ENCODE results near the gene TTYH3. TPM values are rescaled to one million over a fixed set of nuclear protein-coding genes. Genes with fewer than 3 reads are reported as not detected.
"Not testable (repeated sequence)": the region's sequence is repeated elsewhere in the genome, so short reads cannot be mapped to it uniquely, and the experiment has no call there.

TTYH3 gene
- total RNA-seq, 1 donor from 2014 or later = 237 TPM

DNA sequence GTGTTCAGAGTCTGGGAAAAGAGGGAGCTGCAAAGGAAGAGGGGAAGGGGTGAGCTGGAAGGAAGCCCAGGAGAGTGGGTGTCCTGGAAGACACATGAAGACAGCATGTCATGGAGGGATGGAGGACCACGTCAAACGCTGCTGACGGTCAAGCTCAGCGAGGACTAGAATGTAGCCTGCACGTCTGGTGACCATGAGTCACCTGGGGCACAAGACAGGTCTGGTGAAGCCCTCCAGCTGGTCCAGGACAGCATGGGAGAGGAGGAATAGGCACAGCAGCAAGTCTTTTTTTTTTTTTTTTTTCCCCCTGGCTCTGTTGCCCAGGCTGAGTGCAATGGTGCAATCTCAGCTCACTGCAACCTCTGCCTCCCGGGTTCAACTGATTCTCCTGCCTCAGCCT, 36.6 kb downstream of the TTYH3 start:
- no peak overlapping the region for H3K27ac Mint-ChIP-seq (ENCODE audit: unreplicated experiment)
- peak overlapping the region; percentile 42 for H3K4me3 Mint-ChIP-seq
- DNase-seq (ENCODE audit: low read depth, low spot score) = no peak
- H3K4me1 Mint-ChIP-seq = no peaks in the 10 kb centered on the region
- no peaks in the 10 kb centered on the region for H3K36me3 Mint-ChIP-seq (ENCODE audit: low read depth)
- TF ChIP-seq, protein P1, sequence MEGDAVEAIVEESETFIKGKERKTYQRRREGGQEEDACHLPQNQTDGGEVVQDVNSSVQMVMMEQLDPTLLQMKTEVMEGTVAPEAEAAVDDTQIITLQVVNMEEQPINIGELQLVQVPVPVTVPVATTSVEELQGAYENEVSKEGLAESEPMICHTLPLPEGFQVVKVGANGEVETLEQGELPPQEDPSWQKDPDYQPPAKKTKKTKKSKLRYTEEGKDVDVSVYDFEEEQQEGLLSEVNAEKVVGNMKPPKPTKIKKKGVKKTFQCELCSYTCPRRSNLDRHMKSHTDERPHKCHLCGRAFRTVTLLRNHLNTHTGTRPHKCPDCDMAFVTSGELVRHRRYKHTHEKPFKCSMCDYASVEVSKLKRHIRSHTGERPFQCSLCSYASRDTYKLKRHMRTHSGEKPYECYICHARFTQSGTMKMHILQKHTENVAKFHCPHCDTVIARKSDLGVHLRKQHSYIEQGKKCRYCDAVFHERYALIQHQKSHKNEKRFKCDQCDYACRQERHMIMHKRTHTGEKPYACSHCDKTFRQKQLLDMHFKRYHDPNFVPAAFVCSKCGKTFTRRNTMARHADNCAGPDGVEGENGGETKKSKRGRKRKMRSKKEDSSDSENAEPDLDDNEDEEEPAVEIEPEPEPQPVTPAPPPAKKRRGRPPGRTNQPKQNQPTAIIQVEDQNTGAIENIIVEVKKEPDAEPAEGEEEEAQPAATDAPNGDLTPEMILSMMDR (conservative IDR thresholded peaks at IDR 0.05) = no peak
- H3K27me3 Mint-ChIP-seq (ENCODE audit: low read depth) = peaks cover 19% of the 10 kb centered on the region
- no peaks in the 10 kb centered on the region for H3K9me3 Mint-ChIP-seq

DNA sequence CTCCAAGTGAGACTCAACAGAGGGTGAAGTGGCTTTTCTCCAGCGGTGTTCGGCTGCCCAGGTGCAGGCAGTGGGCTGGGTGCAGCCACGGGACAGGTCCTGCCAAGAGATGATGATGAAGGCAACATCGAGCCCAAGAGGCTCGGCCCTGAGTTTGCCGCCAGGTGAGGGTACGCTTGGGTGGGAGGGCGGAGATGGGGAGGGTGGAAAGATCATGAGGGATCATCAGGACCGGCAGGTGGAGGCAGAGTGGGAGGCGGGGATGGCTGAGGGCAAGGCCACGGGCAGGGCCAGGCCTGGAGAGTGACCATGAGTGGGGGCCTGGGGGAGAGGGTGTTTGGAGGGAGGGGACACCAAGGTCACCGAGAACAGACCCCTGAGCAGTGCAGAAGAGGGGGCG, 38.4 kb downstream of the TTYH3 start:
- H3K4me1 Mint-ChIP-seq = no peaks in the 10 kb centered on the region

DNA sequence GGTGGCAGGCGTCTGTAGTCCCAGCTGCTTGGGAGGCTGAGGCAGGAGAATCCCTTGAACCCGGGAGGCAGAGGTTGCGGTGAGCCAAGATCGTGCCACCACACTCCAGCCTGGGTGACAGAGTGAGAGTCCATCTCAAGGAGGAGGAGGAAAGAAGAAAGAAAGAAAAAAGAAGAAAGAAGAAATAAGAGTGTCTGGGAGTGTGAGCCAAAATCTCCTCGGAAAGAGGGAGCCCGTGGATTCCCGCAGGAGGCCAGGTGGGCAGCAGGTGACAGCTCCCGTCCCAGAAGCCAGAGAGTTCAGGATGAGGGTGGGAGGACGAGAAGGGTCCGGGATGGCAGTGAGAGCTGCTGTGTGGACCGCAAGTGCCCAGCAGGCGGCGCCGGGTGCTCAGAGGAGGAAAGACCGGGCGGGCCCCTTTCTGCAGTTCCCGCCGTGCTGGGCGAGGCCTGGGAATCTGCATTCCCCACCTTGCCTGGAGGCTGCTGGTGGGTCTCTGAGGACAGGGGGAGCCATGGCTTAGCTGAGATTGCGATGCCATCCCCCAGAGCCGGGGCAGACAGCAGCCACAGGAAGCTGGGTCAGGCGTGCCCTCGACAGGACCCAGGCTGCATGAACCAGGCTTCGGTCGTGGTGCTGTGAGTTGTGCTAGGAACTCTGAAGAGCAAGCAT, 39.1 kb downstream of the TTYH3 start:
- Mint-ChIP-seq H3K27ac (ENCODE audit: unreplicated experiment) (no peak overlapping the region), H3K4me3 (no peak overlapping the region), H3K36me3 (ENCODE audit: low read depth) (no peaks in the 10 kb centered on the region), H3K27me3 (ENCODE audit: low read depth) (peaks cover 19% of the 10 kb centered on the region), H3K9me3 (peaks cover 3% of the 10 kb centered on the region), H3K4me1 (no peaks in the 10 kb centered on the region)
- TF ChIP-seq, protein P1 (conservative IDR thresholded peaks at IDR 0.05) = peak; percentile 88
- DNase-seq (ENCODE audit: low read depth, low spot score) = peak; percentile 81

More for the DNA sequence above, 38.4 kb downstream of the TTYH3 start:
- peaks cover 3% of the 10 kb centered on the region for H3K9me3 Mint-ChIP-seq
- H3K27me3 Mint-ChIP-seq (ENCODE audit: low read depth) = peaks cover 19% of the 10 kb centered on the region
- H3K4me3 Mint-ChIP-seq = peak overlapping the region; percentile 67
- DNase-seq (ENCODE audit: low read depth, low spot score) = no peak
- no peaks in the 10 kb centered on the region for H3K36me3 Mint-ChIP-seq (ENCODE audit: low read depth)
- peak overlapping the region; percentile 35 for H3K27ac Mint-ChIP-seq (ENCODE audit: unreplicated experiment)
- TF ChIP-seq, protein P1 (conservative IDR thresholded peaks at IDR 0.05) = no peak

- H3K27me3 Mint-ChIP-seq (ENCODE audit: low read depth) = peaks cover 12% of the 10 kb centered on the region
- H3K4me3 Mint-ChIP-seq = not testable (repeated sequence)
Observed at GRCh38 chr7:2673214-2673613, 41.4 kb downstream of the TTYH3 start.

DNA sequence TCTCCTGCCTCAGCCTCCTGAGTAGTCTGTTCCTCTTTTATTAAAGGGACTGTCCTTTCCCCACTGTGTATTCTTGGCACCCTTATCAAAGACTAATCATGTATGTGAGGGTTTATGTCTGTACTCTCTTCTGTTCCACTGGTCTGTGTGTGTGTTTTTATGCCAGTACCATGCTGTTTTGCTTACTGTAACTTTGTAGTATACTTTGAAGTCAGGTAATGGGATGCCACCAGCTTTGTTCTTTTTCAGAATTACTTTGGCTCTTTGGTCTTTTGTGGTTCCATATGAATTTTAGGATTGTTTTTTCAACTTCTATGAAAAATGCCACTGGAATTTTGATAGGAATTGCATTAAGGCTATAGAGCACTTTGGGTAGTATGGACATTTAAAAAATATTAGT, 42.1 kb downstream of the TTYH3 start:
- Mint-ChIP-seq H3K36me3 (ENCODE audit: low read depth) (no peaks in the 10 kb centered on the region), H3K4me1 (no peaks in the 10 kb centered on the region), H3K4me3 (no peak overlapping the region), H3K9me3 (peaks cover 3% of the 10 kb centered on the region), H3K27me3 (ENCODE audit: low read depth) (peaks cover 12% of the 10 kb centered on the region), H3K27ac (ENCODE audit: unreplicated experiment) (no peak overlapping the region)
- no peak for DNase-seq (ENCODE audit: low read depth, low spot score)
- TF ChIP-seq, protein P1 (conservative IDR thresholded peaks at IDR 0.05) = no peak

More at GRCh38 chr7:2673214-2673613, 41.4 kb downstream of the TTYH3 start:
- not testable (repeated sequence) for H3K4me1 Mint-ChIP-seq; DNase-seq (ENCODE audit: low read depth, low spot score); H3K36me3 Mint-ChIP-seq (ENCODE audit: low read depth); H3K27ac Mint-ChIP-seq (ENCODE audit: unreplicated experiment); H3K9me3 Mint-ChIP-seq

DNA sequence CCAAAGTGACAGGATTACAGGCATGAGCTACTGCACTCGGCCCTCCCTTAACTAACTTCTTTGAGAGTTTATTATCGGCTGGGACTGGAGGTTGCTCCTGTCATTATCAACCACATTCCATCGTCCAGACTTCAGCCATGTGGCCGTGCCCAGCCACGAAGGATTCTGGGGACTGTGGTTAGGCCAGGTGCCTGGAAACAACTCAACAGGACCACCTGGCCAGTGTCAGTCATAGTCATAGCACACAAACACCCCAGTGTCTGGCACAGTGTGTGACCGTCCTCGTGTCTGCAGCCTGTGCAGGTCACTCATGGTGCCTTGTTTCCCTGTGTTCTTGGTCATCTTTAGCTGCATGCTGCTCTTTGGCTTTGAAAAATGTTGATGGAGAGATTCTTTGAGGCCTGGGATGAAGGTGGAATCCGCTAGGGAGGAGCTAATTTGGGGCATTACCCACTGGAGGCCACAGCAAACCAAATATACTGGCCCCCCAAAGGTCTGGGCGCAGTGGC, 43.5 kb downstream of the TTYH3 start:
- Mint-ChIP-seq H3K9me3 (peaks cover 3% of the 10 kb centered on the region), H3K4me3 (no peak overlapping the region), H3K4me1 (no peaks in the 10 kb centered on the region), H3K36me3 (ENCODE audit: low read depth) (no peaks in the 10 kb centered on the region), H3K27me3 (ENCODE audit: low read depth) (peaks cover 9% of the 10 kb centered on the region), H3K27ac (ENCODE audit: unreplicated experiment) (no peak overlapping the region)
- TF ChIP-seq, protein P1 (conservative IDR thresholded peaks at IDR 0.05) = no peak
- DNase-seq (ENCODE audit: low read depth, low spot score) = no peak

GRCh38 chr7:2676576-2676975, 44.8 kb downstream of the TTYH3 start:
- not testable (repeated sequence) for DNase-seq (ENCODE audit: low read depth, low spot score); H3K4me1 Mint-ChIP-seq; H3K36me3 Mint-ChIP-seq (ENCODE audit: low read depth); H3K27ac Mint-ChIP-seq (ENCODE audit: unreplicated experiment); H3K27me3 Mint-ChIP-seq (ENCODE audit: low read depth); H3K4me3 Mint-ChIP-seq; H3K9me3 Mint-ChIP-seq

DNA sequence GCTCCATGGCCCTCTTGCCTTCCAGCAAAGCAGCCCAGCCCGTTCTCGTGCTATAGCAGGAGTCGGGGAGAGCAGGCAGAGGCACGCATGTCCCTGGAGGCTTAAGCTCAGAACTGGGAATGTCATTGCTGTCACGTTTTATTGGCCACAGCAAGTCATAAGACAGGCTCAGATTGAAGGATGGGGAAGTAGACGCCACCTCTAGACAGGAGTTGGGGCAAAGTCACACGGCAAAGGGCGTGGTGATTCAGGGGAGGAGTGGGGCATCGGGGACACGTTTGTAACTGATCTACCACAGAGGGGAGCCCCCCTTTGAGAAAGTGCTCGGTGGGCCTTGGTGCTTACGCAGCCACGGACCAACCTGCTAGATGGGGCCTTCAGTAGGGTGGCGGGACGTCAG, 46.7 kb downstream of the TTYH3 start:
- not testable (repeated sequence) for DNase-seq (ENCODE audit: low read depth, low spot score); H3K4me1 Mint-ChIP-seq; H3K36me3 Mint-ChIP-seq (ENCODE audit: low read depth); H3K27ac Mint-ChIP-seq (ENCODE audit: unreplicated experiment); H3K27me3 Mint-ChIP-seq (ENCODE audit: low read depth); H3K9me3 Mint-ChIP-seq; H3K4me3 Mint-ChIP-seq

Data from neural crest cell (in vitro differentiated cells).